Smooth muscle cell (in vitro differentiated cells): Measurements from ENCODE around the gene KRT80. TPM values are rescaled to one million over a fixed set of nuclear protein-coding genes. Genes with fewer than 3 reads are reported as not detected.

ENCODE experiments used
- DNase-seq: peaks from one replicate; lab custom pipeline; 2025; ENCODE audit not compliant: unreplicated experiment; lab: John Stamatoyannopoulos, UW
- H2AFZ ChIP-seq: fragments of 200-600 bp; sonication (generic); 2 replicates; pipeline ENCODE4 v1.6.0; 2016; ENCODE audit warnings: antibody characterized with exemption, low read depth, mild to moderate bottlenecking
- H3F3A ChIP-seq: fragments of 200-600 bp; sonication (generic); 2 replicates; pipeline ENCODE4 v1.6.0; 2017; ENCODE audit warnings: antibody characterized with exemption, low read depth
- H3K27ac ChIP-seq: fragments of 200-600 bp; sonication (generic); 2 replicates; pipeline ENCODE4 v1.5.1; 2016; ENCODE audit warnings: low read depth, mild to moderate bottlenecking
- H3K27me3 ChIP-seq: fragments of 200-600 bp; sonication (generic); 2 replicates; pipeline ENCODE4 v1.6.1; 2016; ENCODE audit warnings: low read depth, mild to moderate bottlenecking
- H3K36me3 ChIP-seq: fragments of 200-600 bp; sonication (generic); 2 replicates; pipeline ENCODE4 v1.5.1; 2016; ENCODE audit warnings: low read depth
- H3K4me1 ChIP-seq: fragments of 200-600 bp; sonication (generic); 2 replicates; pipeline ENCODE4 v1.5.1; 2016; ENCODE audit warnings: low read depth
- H3K4me2 ChIP-seq: fragments of 200-600 bp; sonication (generic); 2 replicates; pipeline ENCODE4 v1.6.0; 2016; ENCODE audit warnings: mild to moderate bottlenecking
- H3K4me3 ChIP-seq: fragments of 200-600 bp; sonication (generic); 2 replicates; pipeline ENCODE4 v1.5.1; 2016; ENCODE audit warnings: mild to moderate bottlenecking
- H3K79me2 ChIP-seq: fragments of 200-600 bp; sonication (generic); 2 replicates; pipeline ENCODE4 v1.6.0; 2016; ENCODE audit warnings: low read depth, mild to moderate bottlenecking
- H3K9ac ChIP-seq: fragments of 200-600 bp; sonication (generic); 2 replicates; pipeline ENCODE4 v1.6.0; 2016; ENCODE audit warnings: low read depth
- H3K9me3 ChIP-seq: fragments of 200-600 bp; sonication (generic); replicated peaks from 2 replicates; pipeline ENCODE4 v1.5.1; 2016; ENCODE audit warnings: low read depth
- H4K20me1 ChIP-seq: fragments of 200-600 bp; sonication (generic); 2 replicates; pipeline ENCODE4 v1.6.0; 2016; ENCODE audit warnings: low read depth
- WGBS: methylation state at CpG from one replicate; pipeline ENCODE4 v1.1.7; 2016; ENCODE audit warnings: low lambda C conversion rate; 5-methylcytosine and 5-hydroxymethylcytosine counted together
- polyA plus RNA-seq: library from polyadenylated mRNA; unstranded; fragments of >200 nt; fragmentation: Nextera tagmentation; extraction: Ambion mirVana; gene quantifications from 2 replicates; pipeline ENCODE4 v1.2.1, GENCODE V29; 2016
- total RNA-seq: library from RNA; depleted of rRNA; stranded (reverse); fragments of >200 nt; gene quantifications from 2 replicates; pipeline ENCODE4 v1.2.3, GENCODE V29; 2014
- TF ChIP-seq, protein P1 (sequence below): fragments of 200-600 bp; sonication (generic); IDR thresholded peaks from 2 replicates; pipeline ENCODE4 v1.5.1; 2017; ENCODE audit warnings: borderline replicate concordance, mild to moderate bottlenecking, antibody characterized with exemption; ENCODE audit not compliant: insufficient read depth, poor library complexity, severe bottlenecking

KRT80 gene
- total and polyA plus RNA-seq, 2 experiments from 2014 or later: 5.1 to 11.7 TPM

DNA sequence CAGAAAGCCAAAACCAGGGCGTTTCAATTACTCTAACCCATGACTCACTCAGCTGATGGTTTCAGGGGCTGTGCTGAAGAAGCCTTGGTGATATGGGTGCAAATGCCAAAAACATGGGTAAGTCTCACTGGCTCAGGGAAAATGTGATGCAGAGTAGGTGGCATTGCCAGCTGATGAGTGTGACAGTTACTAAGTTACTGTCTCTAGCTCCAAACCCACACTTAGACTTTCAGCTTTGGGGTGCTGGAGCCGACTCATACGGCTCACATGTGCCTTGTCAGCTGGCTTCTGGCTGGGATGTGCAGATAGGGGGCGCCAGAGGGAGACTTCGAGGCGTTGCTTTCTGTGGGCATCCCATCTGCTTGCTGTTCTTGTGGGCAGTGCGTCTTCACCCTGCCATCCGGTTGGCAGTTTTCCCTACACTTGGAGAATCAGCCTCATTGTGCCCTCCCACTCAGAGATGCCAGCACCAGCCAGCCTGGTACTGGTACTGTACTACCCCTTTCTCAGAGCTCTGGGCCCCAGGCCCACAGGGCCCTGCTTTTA lies 30.2 kb upstream of the KRT80 start:
- H2AFZ ChIP-seq: no peak overlapping the region
- no peak overlapping the region for H3K4me3 ChIP-seq
- no peak for DNase-seq
- 21% methylated on average over 8 of the region's 8 CpGs for WGBS
- H3F3A ChIP-seq: no peaks in the 10 kb centered on the region
- H3K36me3 ChIP-seq: no peaks in the 10 kb centered on the region
- TF ChIP-seq, protein P1, sequence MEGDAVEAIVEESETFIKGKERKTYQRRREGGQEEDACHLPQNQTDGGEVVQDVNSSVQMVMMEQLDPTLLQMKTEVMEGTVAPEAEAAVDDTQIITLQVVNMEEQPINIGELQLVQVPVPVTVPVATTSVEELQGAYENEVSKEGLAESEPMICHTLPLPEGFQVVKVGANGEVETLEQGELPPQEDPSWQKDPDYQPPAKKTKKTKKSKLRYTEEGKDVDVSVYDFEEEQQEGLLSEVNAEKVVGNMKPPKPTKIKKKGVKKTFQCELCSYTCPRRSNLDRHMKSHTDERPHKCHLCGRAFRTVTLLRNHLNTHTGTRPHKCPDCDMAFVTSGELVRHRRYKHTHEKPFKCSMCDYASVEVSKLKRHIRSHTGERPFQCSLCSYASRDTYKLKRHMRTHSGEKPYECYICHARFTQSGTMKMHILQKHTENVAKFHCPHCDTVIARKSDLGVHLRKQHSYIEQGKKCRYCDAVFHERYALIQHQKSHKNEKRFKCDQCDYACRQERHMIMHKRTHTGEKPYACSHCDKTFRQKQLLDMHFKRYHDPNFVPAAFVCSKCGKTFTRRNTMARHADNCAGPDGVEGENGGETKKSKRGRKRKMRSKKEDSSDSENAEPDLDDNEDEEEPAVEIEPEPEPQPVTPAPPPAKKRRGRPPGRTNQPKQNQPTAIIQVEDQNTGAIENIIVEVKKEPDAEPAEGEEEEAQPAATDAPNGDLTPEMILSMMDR: peak; percentile 41
- peaks cover 14% of the 10 kb centered on the region for H3K27me3 ChIP-seq
- no peaks in the 10 kb centered on the region for H4K20me1 ChIP-seq
- H3K4me1 ChIP-seq: no peaks in the 10 kb centered on the region
- H3K4me2 ChIP-seq: no peak overlapping the region
- no peak overlapping the region for H3K27ac ChIP-seq
- no peak overlapping the region for H3K9ac ChIP-seq
- no peaks in the 10 kb centered on the region for H3K79me2 ChIP-seq
- no peaks in the 10 kb centered on the region for H3K9me3 ChIP-seq

DNA sequence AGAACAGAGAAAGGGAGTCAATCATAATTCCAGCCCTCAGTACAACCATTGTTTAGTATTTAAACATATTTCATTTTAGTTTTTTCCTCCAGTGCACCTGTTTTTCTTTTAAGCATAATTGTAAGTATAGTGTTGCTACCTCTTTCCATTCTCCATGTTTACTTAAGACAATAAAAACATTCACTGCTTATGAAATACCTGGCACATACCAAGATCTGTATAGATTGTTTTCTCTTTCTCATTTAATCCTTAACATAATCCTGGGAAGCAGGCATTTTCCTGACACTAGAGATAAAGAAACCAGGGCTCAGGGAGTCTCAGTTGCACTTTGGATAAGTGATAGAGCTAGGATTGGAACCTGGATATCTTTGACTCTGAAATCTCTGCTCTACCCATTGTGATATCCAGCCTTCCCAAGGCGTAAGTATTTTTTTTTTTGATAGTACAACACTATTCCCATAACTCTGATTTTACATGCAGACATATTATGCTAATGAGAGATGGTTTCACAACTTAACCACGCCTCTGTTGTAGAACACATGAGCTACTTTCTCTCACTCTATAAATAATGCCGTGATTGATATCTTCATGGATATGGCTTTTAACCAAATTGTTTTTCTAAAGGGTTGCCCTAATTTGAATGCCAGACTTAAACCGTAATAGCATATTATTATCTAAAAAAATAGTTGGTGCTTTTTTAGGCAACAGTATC lies 29.4 kb upstream of the KRT80 start:
- peaks cover 13% of the 10 kb centered on the region for H3K27me3 ChIP-seq
- no peak overlapping the region for H3K9ac ChIP-seq
- H3K27ac ChIP-seq: no peak overlapping the region
- H2AFZ ChIP-seq: no peak overlapping the region
- H3K4me1 ChIP-seq: no peaks in the 10 kb centered on the region
- no peaks in the 10 kb centered on the region for H4K20me1 ChIP-seq
- no peak for DNase-seq
- WGBS: 84% methylated on average over 4 of the region's 4 CpGs
- H3K9me3 ChIP-seq: no peaks in the 10 kb centered on the region
- H3F3A ChIP-seq: no peaks in the 10 kb centered on the region
- TF ChIP-seq, protein P1: no peak
- H3K4me2 ChIP-seq: no peak overlapping the region
- H3K36me3 ChIP-seq: no peaks in the 10 kb centered on the region
- no peaks in the 10 kb centered on the region for H3K79me2 ChIP-seq
- H3K4me3 ChIP-seq: no peak overlapping the region

GRCh38 chr12:52220477-52220876 lies 28.7 kb upstream of the KRT80 start:
- Histone ChIP-seq H3K4me2 (no peak overlapping the region), H3K4me3 (no peak overlapping the region), H3K36me3 (no peaks in the 10 kb centered on the region), H3K27me3 (peaks cover 13% of the 10 kb centered on the region), H3K4me1 (no peaks in the 10 kb centered on the region), H3K79me2 (no peaks in the 10 kb centered on the region), H3K9me3 (no peaks in the 10 kb centered on the region), H3K9ac (no peak overlapping the region), H2AFZ (no peak overlapping the region), H4K20me1 (no peaks in the 10 kb centered on the region), H3F3A (no peaks in the 10 kb centered on the region), H3K27ac (no peak overlapping the region)
- WGBS: 95% methylated on average over 3 of the region's 3 CpGs
- TF ChIP-seq, protein P1: no peak
- DNase-seq: no peak

DNA sequence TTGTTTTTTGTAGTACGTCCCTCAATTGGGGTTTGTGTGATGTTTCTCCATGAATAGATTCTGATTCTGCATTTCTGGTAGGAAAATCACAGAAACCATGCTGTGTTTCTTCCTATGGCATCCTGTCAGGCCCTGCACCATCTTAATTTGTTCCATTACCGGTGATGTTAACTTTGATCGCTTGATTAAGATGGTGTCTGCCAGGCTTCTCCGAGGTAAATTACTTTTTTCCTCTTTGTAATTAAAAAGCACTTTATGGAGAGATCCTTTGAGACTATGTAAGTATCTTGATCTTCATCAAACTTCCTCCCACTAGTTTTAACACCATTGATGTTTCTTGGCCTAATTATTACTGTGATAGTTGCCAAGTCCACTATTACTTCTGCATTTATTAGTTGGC lies 26.2 kb upstream of the KRT80 start:
- no peaks in the 10 kb centered on the region for H4K20me1 ChIP-seq
- no peak overlapping the region for H3K4me2 ChIP-seq
- H3K9me3 ChIP-seq: no peaks in the 10 kb centered on the region
- H3K27me3 ChIP-seq: peaks cover 13% of the 10 kb centered on the region
- H3K4me3 ChIP-seq: no peak overlapping the region
- no peaks in the 10 kb centered on the region for H3F3A ChIP-seq
- H2AFZ ChIP-seq: no peak overlapping the region
- no peaks in the 10 kb centered on the region for H3K4me1 ChIP-seq
- H3K36me3 ChIP-seq: no peaks in the 10 kb centered on the region
- TF ChIP-seq, protein P1: no peak
- H3K79me2 ChIP-seq: no peaks in the 10 kb centered on the region
- no peak for DNase-seq
- no peak overlapping the region for H3K9ac ChIP-seq
- 84% methylated on average over 4 of the region's 4 CpGs for WGBS
- no peak overlapping the region for H3K27ac ChIP-seq
